Measurements from ENCODE around the gene TEAD1.

TEAD1 gene

GRCh38 chr11:12689029-12689755 lies 15.0 kb downstream of the TEAD1 start:
- no peak for TF ChIP-seq CTCF (IDR thresholded peaks at IDR 0.05; ENCODE audit: borderline replicate concordance, insufficient read depth, low read depth, low read length)
- H3K4me3 ChIP-seq (ENCODE audit: low read depth, low read length): no peak overlapping the region

- TF ChIP-seq CTCF (IDR thresholded peaks at IDR 0.05; ENCODE audit: borderline replicate concordance, insufficient read depth, low read depth, low read length): no peak
Observed at GRCh38 chr11:12690663-12691062, 16.4 kb downstream of the TEAD1 start.

GRCh38 chr11:12691473-12691872 lies 17.3 kb downstream of the TEAD1 start:
- H3K4me3 ChIP-seq (ENCODE audit: low read depth, low read length): no peak overlapping the region
- TF ChIP-seq CTCF (IDR thresholded peaks at IDR 0.05; ENCODE audit: borderline replicate concordance, insufficient read depth, low read depth, low read length): no peak

More at GRCh38 chr11:12690663-12691062, 16.4 kb downstream of the TEAD1 start:
- H3K4me3 ChIP-seq (ENCODE audit: low read depth, low read length): no peak overlapping the region

GRCh38 chr11:12692229-12693075 lies 18.2 kb downstream of the TEAD1 start:
- TF ChIP-seq CTCF (IDR thresholded peaks at IDR 0.05; ENCODE audit: borderline replicate concordance, insufficient read depth, low read depth, low read length): no peak
- no peak overlapping the region for H3K4me3 ChIP-seq (ENCODE audit: low read depth, low read length)

- no peak overlapping the region for H3K4me3 ChIP-seq (ENCODE audit: low read depth, low read length)
- TF ChIP-seq CTCF (IDR thresholded peaks at IDR 0.05; ENCODE audit: borderline replicate concordance, insufficient read depth, low read depth, low read length): no peak
Observed at GRCh38 chr11:12693094-12693478, 18.9 kb downstream of the TEAD1 start.

DNA sequence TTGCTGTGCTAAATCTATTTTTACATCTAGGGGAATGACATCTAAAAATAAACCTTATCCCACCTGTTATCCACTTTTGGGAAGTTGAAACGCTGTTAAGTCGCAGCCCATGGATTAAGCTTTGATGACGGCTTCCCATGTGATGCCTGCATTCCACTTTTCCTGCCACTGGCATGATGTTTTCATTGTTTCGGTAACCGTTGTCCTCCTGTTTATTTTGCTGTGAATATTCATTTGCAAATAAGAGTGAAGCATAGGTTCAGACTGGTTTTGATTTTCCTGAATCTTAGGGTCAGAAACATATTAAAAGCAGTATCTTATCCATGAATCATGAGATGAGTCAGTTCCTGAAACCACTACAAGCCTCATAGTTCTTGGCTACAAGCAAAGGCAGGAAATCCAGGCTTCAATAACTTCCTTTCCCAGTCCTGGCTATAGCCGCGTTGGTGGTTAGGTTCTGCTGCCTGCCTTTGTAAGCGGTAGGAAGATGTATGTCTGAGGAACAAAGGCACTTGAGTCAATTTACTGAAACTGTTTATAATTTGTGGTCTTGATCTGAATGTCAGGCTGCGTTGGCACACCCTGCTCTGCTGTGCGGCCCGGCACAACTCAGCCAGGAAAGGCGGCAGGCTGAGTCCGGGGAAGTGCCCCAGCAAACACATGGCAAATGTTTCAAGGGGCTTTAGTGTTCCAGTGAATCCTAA lies 19.4 kb downstream of the TEAD1 start:
- no peak for TF ChIP-seq CTCF (IDR thresholded peaks at IDR 0.05; ENCODE audit: borderline replicate concordance, insufficient read depth, low read depth, low read length)
- no peak overlapping the region for H3K4me3 ChIP-seq (ENCODE audit: low read depth, low read length)

Data from GM12875 (cell line).